ENCODE data around the gene JOSD1. TPM values are rescaled to one million over a fixed set of nuclear protein-coding genes. Genes with fewer than 3 reads are reported as not detected.

Gene JOSD1
- total RNA-seq, 1 donor from 2014 or later: 39.7 TPM

DNA sequence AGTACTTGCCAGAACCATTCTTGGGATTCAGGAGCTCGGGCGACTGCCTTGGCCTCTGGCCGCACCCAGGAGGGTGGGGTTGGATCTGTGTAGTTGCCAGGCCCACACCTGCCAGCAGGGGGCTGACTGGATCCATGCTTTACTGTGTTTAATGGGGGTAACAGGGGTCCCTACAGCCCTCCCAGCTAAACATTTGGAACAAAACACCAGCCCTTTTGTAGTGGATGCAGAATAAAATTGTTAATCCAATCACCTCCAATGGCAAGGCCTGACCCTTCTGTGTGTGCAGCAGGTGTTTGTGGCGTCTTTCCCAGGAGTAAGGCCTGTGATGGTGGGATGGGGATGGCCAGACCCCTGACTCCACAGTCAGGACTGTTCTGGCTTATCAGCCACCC is 32.6 kb upstream of the JOSD1 start:
- no peak for DNase-seq (ENCODE audit: low spot score)

DNA sequence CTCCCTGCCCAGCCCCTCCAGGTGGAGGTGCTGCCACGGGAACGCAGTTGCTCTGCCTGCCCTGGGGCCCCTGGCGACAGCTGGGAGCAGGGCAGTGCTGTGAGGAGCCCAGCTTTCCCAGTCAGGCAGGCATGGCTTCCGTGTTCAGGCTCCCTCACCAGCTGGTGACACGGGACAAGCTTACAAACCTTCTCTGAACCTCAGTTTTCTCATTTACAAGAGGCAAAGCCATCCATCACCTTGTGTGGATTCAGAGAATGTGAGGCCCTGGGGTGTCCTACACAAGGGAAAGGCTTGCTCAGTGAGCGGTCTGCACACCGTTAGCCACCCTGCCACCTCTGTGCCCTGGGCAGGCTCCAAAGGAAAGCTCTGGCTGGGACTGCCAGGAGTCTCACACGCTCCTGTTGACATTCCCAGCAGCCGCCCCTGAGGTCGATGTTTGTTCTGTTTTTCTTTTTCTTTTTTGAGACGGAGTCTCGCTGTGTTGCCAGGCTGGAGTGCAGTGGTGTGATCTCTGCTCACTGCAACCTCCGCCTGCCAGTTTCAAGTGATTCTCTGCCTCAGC is 31.6 kb upstream of the JOSD1 start:
- no peak for DNase-seq (ENCODE audit: low spot score)

DNA sequence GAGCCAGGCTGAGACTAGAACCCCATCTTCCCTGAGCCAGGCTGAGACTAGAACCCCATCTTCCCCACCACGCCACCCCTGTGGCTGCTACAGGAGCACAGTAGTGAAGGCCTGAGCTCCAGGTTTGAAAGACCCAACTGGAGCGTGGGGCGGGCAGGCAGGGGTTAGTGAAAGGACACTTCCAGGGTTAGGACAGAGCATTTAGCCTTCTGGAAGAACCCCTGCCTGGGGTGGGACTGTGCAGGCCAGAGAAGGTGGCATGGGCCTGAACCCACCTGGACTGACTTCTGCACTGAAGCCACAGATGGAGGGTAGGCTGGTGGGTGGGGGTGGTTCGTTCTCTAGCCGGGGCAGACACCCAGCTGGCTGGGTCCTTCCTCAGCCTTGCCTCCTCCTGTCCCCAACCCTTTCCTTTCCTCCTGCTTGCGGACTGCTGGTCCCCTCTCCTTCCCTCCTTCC is 31.0 kb upstream of the JOSD1 start:
- no peak for DNase-seq (ENCODE audit: low spot score)

DNA sequence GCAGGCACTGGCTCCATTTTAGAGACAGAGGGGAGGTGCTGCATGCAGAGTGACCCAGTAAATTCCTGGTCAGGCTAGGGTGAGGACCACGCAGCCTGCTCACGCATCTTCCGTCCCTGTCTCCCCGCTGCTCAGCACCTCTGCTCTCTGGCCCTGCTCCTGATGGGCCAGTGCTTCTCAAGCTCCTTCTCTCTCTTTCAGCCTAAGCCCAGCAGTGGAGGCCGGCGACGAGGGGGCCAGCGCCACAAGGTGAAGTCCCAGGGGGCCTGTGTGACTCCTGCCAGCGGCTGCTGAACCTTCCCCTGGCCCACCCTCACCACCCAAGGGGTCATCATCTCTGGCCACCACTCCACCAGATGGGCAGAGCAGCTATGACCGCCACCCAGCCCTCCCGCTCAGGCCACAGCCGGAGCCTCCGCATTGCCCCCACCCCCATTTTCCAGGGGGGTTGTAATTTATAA is 29.7 kb upstream of the JOSD1 start:
- DNase-seq (ENCODE audit: low spot score): no peak

DNA sequence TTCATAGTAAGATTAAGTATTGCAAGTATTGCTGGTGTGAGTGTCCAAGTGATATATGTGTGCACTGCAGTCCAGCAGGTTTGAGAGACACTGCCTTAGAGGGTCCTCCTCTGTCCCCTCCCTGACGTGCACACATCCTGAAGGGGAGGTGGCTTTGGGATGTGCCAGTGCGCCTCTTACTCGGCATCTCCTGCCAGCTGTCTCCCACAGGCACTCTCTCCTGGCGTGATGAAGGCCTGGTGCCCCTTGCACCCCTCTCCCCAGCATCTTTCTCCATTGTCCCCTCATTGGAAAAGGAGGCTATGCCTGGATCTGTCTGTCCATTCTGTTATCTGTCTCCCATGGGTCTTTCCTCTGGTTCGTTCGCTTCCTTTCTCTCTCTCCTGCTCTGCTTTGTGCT is 29.2 kb upstream of the JOSD1 start:
- DNase-seq (ENCODE audit: low spot score): no peak

DNA sequence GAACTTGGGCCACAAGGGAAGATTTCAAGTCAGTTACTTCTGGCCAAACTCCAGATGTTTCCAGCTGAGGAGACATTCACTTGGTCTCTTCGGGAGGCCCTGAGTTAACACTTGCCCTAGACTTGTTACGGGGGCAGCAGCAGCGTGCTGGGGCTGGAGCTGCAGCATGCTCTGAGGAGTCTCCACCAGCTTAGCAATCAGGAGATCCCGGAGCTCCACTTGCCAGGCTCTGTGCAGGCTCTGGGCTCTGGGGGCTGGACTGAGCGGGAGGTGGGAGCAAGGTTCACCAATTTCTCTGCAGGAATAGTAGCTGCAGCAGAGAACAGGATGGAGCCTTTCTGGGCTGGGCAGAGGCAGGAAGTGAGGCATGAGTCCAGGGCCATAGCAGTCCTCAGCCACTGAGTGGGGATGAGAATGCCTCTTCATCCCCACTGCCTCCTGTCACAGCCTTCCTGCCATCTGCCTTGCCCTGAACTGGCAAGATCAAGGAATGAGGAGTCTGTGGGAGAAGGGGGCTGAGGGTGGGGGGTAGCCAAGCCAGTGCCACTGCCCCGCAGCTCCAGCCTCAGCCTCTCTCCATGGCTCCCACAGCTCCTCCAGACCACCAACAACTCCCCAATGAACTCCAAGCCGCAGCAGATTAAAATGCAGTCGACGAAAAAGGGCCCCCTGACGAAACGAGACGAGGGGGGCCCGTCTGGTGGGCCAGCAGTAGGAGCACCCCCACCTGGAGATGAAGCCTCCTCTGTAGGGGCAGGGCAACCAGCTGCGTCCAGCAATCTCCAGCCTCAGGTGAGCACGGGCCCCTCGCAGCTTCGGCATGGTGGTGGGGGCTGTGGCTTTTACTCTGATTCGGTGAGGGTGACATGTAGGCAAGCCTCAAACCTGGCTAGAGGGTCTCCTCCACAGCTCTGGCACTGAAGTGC is 28.4 kb upstream of the JOSD1 start:
- no peak for DNase-seq (ENCODE audit: low spot score)

DNA sequence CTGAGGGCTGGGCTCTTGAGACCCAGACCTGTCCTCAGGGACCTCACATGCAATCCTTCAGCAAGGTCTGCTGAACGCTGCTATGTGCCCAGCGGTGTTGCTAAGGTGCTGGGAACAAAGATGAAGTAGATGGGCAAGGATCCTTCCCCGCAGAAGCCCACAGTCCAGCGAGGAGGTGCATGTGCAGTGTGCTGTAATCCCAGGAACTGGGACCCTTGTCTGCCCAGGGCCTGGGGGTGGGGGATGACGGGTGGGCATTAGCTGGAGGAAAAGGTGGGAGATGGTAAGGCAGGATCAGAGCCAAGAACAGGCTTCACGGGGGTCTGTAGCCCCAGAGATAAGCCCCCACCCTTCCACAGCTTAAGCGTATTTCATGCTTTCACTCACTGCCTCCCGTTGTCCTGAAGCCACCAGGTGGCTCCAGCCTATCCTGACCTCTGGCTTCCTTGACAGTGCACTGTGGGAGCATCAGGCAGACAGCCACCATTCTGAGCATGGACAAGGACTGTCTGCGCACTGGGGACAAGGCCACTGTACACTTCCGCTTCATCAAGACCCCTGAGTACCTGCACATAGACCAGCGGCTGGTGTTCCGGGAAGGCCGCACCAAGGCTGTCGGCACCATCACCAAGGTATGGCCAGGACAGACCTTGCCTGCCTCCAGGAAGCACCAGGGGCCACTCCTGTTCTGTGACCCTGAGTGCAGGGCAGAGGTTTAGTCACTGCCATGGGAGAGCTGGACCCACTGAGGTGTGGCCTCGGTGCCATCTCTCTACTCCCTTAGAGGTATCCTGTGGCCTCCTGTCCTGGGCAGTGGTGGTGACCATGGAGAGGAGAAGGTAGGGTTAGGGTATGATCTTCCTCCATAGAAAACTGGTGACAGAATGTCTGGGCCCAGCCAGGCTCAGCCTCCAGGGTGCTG is 27.0 kb upstream of the JOSD1 start:
- DNase-seq (ENCODE audit: low spot score): no peak

DNA sequence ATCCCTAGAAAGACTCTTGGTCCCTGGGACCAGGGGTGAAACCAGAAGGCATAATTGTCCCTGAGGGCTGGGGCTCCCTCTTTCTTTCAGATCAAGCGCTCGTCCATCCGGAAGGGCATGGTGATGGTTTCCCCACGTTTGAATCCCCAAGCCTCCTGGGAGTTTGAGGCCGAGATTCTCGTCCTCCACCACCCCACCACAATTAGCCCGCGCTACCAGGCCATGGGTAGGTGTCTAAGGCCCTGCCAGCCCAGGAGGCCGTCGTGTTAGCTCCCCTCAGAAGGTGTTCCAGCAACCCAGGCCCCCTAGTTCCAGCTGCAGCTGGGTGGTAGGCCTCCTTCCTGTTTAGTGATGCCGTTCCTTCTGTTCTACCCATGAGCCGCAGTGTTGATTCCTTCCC is 26.4 kb upstream of the JOSD1 start:
- no peak for DNase-seq (ENCODE audit: low spot score)

DNA sequence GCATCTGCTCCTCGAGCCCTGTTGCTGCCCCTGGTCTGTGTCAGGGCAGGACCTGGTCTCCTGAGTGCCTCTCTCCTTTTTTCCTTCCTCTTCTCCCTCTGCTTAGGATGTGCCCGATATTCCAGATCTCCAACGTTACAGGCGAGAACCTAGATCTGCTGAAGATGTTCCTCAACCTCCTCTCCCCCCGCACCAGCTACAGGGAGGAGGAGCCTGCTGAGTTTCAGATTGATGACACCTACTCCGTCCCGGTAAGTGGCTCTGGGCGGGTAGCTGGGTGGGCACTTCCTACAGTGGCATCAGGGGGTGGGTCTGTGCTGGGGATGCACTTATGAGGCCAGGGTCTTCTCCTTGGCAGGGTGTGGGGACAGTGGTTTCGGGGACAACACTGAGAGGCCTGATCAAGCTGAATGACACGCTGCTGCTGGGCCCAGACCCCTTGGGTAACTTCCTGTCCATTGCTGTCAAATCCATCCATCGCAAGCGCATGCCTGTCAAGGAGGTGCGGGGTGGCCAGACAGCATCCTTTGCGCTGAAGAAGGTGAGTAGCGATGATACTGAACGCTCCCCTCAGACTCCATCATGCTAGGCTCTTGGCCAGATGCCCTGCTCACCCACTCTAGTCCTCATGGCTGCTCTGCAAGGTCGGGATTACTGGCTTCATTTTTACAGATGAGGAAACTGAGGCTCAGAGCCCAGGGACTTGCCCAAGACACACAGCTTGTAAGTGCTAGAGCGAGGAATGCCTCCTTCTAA is 25.3 kb upstream of the JOSD1 start:
- DNase-seq (ENCODE audit: low spot score): no peak

DNA sequence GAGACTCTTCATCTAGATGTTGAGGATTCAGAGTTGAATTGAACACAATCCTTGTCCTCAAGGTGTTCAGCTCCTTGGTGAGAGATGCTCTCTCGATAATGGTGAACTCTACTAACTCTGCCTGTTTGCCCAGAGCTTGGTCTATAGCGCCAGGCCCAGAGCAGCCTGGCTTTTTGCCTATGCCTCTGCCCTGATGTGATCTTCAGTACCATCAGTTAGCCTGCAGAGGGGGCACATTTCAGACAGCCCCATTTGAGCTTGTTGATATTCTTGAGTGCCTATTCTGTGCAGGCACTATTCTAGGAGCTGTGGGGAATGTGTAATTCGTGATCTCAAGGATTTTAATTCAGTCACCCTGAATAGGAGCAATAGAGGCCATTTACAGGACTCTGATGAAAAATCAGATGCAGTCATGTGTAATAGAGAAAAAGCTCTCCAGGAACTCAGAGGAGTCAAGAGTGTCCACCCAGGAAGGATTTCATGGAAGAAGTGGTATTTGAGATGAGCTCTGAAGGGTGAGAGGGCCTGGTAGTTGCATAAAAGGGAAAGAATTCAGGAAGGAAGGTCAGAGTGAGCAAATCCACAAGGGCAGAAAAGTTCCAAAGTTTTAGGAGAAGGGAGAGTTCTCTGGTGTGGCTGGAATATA is 24.3 kb upstream of the JOSD1 start:
- no peak for DNase-seq (ENCODE audit: low spot score)

DNA sequence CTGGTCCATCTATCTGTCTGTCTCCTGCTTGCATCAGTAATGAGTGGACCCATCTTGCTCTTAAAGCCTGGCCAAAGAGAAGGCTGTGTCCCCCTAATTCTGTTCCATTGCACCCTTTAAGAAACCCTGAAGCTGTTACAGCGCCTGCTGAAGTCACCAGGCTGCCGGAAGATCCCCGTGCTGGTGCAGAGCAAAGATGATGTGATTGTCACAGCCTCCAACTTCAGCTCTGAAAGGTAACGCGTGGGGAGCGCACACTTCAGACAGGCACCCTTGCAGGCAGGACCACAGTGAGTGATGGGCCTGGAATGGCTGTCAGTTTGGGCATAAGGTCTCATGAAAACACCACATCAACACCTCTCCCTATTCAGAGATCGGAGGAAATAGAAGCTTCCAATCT is 23.4 kb upstream of the JOSD1 start:
- DNase-seq (ENCODE audit: low spot score): no peak

DNA sequence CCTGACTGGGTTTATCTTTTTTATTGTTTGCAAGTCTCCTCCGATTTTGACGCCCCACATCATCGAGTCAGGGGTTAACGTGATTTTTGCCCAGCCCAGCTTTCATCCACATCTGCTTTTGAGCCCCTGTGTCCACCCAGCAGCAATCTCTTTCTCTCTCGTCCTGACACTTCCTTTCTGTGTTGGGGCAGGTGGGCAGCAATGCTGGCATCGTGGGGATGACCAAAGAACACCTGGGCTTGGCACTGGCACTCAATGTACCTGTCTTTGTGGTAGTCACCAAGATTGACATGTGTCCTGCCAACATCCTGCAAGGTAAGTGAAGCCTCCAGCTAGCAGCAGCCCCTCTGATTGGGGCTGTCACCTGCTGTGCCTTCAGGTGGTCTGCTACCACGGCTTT is 20.8 kb upstream of the JOSD1 start:
- DNase-seq (ENCODE audit: low spot score): no peak

DNA sequence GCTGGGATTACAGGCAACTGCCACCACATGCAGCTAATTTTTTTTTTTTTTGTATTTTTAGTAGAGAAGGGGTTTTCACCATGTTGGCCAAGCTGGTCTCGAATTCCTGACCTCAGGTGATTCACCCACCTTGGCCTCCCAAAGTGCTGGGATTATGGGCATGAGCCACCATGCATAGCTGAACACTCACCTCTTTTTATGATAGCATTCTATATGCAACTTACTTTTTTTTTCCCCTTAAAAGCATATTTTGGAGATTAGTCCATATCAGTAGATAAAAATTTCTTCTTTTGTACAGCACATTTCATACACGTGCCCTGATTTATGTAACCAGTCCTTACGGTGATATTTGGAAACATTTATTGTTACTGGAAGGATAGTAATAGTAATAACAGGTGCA is 19.6 kb upstream of the JOSD1 start:
- DNase-seq (ENCODE audit: low spot score): no peak

DNA sequence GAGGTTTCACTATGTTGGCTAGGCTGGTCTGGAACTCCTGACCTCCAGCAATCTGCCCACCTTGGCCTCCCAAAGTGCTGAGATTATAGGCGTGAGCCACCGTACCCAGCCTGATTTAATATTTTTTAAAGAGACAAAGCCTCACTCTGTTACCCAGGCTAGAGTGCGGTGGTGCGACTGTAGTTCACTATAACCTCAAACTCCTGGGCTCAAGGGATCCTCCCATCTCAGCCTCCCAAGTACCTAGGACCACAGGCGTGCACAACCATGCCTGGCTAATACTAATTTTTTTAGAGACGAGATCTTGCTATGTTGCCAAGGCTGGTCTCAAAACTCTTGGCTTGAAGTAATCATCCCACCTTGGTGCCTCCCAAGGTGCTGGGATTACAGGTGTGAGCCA is 18.5 kb upstream of the JOSD1 start:
- no peak for DNase-seq (ENCODE audit: low spot score)

DNA sequence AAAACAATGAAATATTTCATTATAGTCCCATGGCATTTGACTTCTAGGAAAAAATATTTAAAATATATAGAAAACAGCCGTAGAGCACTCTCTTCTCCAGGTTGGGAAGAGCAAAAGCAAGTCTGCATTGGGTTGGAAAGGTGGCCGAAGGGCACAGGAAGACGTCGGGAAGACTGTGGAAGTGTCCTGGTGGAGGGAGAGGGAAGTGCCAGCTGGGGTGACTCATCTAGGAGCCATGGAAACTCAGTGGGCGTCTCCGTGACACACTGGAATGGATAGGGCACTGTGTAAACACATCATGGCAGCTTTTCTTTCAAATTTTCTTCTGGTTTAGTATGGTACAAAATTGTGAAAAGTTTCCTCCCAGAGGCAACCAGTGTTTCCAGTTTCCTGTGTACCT is 17.7 kb upstream of the JOSD1 start:
- no peak for DNase-seq (ENCODE audit: low spot score)

DNA sequence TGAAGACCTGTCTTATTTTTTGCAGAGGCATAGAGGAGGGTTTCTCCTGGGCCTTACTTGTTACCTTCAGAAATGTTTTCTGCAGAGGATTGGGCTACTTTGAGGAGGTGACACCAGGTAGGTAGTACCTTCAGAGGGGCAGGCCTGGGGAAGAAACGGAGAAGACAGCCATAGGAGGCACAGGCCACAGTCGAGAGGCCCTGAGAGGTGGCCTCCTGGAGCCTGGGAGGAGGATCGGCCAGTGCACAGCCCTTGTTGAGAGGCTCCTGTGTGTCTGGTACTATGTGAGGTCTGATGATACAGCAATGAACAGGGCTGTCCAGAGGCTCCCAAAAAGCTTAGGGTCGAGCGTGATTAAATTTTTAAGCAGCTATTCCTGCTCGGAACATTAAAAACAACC is 16.5 kb upstream of the JOSD1 start:
- no peak for DNase-seq (ENCODE audit: low spot score)

DNA sequence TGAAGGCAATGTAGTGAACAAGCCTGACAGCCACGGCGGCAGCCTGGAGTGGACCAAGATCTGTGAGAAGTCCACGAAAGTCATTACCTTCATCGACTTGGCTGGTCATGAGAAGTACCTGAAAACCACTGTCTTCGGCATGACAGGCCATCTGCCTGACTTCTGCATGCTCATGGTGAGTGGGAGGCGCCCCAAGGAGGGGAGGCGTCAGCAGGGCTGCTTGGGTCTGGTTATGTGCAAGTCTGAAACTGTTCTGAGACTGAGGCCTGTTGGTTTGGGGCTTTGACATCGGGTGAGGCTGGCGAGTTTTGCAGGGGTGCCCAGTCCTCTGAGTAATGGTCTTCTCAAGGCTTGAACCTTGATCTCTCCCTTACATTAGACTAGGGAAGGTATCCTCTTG is 16.1 kb upstream of the JOSD1 start:
- no peak for DNase-seq (ENCODE audit: low spot score)

DNA sequence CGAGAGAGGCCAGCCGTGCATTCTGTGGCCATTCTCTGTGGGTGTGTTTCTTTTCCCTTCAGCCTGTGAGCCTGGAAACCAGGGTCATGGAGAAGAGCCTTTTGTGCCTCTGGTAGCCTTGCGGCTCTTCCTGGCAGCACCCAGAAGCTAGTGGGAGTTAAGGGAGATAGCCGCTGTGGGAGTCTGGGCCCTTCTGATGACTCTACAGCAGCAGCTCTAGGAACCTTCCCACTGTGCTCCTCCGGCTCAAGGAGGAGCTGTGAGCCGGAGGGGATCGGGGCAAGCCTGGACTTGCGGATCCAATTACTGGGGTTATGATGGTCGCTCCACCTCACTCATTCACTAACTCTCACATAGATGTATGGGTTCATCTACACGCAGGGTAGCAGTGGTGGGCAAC is 15.5 kb upstream of the JOSD1 start:
- no peak for DNase-seq (ENCODE audit: low spot score)

DNA sequence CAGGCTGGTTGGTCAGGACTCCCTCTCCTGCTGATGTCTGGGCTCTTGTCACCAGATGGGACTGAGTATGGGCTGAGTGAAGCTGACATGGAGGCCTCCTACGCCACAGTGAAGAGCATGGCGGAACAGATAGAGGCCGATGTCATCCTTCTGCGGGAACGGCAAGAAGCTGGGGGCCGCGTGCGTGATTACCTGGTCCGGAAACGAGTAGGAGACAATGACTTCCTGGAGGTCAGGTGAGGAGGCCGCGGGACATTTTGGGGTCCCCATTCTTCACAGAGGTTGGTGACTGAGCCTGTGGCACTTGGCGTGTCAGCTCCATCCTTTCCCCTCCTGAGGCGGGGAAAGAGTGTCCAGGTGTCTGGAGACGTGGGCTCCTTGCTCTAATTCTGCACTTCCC is 15.1 kb upstream of the JOSD1 start:
- no peak for DNase-seq (ENCODE audit: low spot score)

DNA sequence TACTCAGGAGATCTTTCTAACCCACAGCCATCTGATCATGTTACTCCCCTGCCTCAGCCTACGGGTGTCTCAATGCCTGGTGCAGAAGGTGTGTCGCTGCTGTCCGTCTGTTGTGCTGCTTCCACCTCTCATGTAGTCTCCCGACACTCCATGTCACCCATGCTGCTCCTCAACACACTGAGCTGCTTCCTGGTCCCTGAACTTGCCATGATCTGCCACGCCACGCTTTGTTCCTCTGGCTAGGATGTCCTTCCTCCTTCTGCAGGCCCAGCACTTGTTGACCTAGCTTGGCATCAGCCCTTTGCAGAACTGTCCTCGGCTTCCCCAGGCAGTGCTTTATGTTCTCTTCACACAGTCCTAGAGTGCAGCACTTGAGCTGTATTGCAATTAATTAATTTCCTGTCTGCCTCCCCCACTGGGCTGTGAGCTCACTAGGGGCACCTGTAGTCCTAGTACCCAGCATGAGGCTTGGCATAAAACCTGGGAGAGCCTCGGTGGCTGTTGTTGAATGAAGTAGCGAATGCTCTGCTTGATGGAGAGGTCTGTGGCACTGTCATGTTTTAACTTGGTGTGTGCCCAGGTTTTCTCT is 14.5 kb upstream of the JOSD1 start:
- no peak for DNase-seq (ENCODE audit: low spot score)

DNA sequence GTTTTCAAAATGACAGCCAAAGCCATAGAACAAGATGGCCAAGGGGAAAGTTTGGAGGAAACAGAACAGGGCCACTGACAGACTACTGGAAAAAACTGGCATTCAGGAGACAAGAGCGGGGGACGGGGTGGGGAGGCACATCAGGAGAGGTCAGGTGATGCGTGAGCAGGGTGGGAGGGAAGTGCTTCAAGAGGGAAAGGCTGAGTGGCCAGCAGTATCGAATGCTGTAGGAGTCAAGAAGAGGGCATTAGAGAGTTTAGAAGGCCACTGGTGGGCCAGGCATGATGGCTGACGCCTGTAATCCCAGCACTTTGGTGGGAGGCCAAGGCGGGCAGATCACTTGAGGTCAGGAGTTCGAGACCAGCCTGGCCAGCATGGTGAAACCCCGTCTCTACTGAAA is 13.2 kb upstream of the JOSD1 start:
- no peak for DNase-seq (ENCODE audit: low spot score)

Data from ureter (tissue), 1 donor.